GM19240 (cell line): ENCODE measurements around the gene PPM1F.

ENCODE experiments used
- DNase-seq: peaks from one replicate; pipeline ENCODE4 v3.0.0; 2011; ENCODE audit warnings: low spot score; ENCODE audit not compliant: insufficient read length

Gene PPM1F

DNA sequence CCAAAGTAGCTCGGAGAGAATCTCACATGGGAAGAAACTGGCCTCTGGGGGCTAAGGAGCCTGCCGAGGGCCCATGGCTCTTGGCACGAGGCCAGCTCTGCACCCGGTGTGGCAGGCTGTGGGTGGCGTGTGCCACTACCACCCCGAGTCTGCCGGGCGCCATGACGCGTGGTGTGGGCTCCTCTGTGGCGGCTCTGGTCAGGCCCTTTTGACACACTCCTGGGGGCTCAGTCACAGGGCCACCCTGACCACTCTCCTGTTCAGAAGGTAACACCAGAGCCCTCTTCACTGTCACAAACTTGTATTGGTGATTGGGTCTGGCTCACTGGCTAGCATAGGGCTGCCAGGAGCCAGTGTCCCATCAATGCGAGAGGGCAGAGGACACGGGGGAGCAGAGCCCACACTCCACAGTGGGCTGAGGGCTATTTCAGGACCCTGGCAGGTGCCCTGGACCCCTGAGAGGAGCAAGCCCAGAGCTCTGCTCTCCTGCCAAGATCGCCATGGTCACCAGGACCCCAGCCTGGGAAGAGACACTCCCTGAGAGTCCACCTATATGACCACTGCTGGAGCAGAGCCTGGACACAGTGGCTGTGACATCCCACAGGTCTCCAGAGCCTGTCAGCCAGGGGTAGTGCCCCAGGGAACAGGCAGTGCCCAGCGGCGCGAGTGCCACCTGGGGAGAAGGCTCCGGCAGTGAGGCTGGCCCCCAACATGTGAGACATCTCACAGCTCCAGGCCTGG is 8.6 kb upstream of the PPM1F start:
- DNase-seq, result no peak

DNA sequence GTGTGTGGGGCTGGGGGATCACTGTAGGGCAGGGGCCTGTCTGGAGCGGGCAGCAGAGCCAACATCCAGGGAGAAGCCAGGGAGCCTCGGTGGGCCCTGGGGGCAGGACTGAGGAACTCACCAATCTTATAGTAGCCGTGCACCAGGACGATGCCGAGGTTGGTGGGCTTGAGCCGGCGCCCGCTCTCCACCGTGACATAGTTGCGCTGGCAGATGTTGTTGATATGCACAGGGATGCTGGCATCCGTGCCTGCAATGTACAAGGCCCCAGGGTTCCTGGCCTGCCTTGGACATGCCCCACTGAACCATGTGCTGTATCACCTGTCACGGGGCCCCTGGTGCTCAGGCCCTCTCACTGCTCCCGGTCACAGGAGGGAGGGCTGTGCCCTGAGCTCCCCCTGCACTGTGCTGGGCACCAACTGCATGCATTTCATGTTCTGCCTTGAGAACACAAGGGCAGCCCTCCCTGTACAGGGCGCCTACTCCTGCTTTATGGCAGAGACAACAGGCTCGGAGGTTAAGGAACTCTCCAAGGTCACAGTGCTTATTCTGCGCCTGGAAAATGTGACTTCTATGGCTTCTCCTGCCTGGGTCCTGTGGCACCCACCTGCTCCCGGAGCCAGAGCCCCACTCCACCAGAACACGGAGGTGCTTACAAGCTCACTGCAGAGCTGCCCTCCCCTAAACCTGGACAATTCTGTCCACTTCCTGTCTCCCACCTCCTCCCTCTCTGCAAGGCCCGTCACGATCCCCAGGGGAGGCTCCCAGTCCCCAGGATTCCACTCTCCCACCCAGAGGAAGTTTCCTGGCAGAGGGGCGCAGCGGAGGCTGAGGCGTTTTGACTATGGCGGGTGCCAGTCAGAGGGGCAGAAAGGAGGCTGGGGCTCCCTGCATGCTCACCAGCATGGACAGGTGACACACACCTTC is 7.8 kb upstream of the PPM1F start:
- DNase-seq, result no peak

DNA sequence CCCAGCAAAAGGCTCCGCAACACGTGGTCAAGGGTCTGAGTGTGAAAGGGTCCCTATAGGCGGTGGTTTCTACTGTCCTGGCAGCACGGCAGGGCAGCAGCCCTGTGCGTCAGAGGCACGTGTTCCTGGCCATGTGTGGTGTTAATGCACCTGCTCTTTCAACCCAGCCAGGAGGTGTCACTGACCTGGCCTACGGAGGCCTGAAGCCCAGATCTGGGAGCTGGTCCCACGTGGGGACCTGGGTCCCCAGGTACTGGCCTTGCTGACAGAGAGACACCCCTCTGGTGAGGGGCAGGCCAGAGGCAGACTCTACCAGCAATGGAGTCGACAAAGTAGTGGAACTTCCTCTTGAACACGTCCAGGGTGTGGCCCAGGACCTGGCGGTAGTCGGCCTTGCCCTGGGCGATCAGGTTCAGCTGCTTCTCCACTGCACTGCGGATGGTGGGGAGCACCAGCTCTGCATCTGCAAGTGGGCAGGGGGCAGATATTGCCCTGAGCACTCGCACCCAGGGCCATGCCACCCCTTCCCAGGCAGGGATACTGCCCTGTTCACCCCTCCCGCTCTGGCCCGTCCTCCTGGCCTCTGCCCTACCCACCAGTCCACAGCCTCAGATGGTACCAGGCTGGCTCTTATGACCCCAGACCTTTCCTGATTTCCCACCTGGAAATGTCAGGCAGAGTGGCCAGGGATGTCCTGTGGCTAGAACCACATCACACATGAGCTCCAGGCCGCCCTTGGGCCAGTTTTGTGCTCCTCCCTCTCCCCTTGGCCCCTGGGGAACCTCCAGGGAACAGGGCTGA is 6.8 kb upstream of the PPM1F start:
- DNase-seq, result no peak

DNA sequence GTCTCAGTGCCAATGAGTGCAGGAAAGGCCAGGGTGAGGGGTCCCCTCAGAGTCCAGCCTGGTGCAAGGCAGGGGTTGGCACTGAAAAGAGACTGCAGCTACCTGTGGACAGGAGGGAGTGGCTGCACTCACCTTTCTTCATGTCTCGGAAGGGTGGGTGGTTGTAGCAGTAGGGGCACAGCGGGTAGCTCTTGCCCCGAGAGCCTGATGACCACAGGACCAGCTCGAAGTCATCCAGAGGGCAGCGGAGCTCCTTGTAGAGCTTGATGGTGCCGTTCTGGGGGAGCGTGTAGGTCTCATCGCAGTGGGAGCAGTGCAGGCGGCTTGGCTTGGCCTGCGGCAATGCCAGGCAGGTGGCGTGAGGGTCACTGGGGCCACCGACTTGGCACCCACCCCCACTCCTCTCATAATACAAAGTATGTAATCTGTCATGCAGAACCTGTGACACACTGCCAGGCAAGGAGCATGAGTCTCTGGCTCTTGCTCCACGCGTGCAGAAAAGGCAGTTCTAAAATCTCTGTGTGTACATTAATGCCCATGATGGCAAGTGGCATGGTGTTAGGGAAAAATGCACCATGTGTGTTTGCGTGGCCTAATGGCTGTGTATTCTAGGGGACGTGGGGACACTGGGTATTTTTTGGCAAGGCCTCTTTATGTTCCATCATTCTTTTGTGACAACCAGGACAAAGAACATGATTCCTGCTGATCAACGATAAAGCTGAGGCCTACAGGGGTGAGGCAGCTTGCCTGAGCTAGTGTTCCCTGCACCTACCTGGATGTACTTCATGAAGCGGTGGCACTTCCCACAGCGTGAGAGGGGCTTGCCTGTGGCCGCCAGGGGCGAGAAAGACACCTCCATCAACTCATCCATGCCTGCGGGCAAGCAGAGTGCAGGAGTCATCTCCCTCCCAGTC is 6.0 kb upstream of the PPM1F start:
- DNase-seq, result no peak

DNA sequence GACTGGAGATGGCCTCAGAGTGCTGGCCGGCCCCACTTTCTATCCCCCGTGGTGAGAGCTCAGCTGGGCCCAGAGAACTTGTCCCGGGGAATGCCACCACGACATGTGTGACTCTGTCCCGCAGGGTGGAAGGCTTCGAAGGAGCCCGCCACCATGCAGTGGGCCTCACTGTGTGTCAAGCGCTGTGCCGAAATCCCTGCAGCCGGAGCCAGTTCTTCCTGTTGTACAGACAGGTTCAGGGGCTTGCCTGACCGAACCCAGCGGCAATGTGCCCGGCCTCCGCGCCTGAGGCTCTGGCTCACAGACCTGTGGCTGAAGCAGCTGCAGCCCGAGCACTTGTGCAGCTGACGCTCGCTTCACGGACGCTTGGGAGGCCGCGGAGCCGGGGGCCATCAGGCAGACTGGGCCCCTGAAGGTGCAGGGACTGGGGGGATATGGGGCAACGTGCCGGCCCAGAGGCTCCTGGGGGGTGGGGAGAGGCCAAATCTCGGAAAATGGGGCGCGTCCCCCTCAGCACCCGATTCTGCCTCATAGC is 650 bp downstream of the PPM1F start:
- no peak for DNase-seq

DNA sequence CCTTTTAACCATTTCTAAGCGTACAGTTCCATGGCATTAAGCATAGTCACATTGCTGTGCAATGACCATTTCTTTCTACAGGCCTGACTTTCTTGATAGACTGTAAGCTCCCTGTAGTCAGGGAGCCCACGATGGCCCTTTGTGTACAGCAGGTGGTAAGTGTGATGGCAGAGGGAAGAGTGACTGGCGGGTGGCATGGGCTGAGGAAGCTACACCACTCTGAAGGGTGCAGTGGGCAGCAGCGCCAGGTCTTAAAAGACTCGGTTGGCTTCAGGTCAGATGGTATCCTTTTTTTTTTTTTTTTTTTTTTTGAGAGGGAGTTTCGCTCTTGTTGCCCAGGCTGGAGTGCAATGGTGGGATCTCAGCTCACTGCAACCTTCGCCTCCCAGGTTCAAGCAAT is 1.6 kb downstream of the PPM1F start:
- DNase-seq, result no peak

DNA sequence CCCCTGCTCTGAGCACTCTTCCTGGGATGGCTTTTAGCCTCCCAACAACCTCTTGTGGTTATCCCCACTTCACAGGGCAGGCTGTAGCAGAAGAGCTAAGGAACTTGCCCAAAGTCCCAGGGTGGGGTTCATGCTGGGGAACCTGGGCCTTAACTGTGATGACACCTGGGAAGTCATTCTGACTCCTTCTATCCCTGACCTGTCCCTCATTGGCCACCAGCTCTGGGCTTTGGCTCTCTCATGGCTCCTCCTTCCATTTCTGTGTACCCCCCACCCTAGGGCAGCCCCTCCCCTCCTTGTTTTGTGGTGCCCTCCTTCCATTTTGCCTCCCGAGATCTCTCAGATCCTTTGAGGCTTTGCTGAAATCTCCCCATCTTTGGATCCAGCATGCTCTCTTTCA is 2.7 kb downstream of the PPM1F start:
- no peak for DNase-seq

DNA sequence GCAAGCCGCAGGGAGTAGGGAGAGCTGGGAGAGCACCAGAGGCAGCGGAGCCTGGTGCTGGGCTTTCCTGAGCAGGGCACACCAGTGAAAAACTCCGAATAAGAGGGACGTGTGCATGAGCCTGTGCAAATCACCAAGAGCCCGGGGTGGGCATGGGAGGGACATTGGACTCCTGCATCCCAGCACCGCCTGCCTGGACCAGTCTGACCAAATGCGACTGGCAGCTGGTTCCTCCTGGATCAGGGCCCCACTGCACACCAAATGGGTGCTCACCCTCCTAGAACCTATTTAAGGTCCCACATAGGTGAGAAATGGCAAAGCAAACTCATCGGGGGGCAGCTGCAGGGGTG is 3.1 kb downstream of the PPM1F start:
- DNase-seq, result no peak

DNA sequence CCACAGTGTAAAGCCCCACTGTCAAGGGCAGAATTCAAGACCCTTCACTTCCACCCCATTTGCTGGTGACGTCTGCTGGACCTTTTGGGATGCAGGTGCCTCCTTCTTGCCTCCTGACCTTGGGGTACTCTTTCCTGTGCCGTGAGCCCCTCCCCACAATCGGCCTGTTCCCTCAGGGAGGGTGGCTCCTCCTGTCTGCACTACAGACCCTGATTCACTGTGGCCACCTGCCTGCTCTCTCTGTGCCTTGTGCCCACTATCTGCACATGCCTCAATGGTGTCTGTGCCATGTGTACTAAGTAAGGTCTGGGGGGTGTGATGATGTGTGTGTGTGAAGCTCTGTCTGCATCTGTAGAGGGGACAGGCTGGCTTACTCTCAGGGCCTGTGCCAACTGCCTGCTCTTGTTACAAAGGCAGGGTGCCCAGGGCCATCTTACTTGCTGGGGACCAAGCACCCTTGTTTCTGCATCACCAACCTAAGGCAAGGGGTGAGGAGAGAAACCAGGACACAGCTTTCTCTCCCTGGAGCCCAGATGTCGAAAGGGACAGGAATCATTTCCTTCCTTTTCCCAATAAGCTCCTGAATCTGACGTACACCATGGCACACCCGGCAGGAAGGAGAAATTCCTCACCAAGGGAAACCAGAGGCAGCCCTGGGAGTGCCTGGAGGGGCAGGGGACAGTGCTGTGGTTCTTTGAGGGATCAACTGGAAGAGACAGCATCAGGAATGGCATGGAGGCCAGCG is 3.7 kb downstream of the PPM1F start:
- DNase-seq, result no peak

DNA sequence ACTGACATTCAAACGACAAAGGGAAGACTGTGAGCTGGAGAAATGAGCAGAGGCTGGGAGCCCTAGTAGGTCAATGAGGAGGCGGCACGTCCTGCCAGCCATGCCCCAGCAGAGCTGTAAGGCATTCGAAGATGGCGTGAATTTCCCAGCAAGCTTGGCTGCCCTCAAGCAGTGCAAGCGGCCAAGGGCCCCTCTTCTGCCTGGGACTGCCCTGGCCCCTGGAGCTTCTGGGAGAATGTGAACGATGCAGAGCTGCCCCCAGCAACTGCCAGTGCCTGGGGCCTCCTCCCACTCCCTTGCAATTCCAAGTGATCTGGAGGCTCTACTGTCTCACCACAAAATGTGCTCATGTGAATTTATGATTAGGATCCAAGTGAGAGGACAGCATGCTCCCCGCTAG is 4.3 kb downstream of the PPM1F start:
- no peak for DNase-seq

DNA sequence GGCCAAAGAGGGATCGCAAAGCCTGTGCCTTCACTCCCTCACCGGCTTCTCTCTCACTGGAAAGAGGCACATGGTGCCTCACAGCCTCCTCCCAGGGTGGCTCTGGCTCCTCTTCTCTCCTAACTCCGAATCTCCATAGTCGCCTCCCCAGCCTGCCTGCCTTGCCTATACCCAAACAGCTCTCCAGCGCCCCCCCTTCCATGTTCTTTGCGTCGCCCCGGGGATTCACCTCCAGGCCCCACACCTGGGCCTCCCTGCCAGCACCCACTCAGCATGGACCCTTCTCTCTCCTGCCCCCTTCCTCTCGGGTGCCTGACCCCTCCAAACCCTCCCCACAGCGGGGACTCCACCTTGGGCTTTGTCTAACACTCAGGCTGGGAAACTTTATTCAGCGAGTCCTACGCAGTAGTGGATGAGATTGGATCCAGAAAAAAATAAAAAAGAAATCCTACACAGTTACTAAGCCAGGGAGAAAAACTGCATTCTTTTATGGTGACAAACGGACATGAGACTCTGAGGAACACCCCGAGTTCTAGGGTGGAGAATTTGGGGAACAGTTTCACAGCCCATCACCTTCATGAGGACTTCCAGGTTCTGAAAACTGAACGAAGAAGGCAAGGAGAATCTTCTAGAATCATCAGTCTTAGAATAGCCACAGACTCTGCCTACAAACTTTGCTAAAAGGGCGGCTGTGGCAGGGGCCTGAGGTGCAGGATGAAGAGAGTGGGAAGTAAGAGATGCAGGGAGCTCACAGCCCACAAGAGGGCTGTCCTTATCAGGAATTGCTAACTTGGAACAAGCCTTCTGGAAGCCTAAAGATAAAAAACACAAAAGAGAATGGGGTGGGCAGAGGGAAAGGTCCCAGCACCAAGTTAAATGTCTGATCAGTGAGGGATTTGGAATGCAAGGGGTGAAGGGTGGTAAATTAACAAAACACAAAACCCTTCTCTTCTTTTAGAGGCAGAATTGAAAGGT is 5.3 kb downstream of the PPM1F start:
- DNase-seq, result no peak

DNA sequence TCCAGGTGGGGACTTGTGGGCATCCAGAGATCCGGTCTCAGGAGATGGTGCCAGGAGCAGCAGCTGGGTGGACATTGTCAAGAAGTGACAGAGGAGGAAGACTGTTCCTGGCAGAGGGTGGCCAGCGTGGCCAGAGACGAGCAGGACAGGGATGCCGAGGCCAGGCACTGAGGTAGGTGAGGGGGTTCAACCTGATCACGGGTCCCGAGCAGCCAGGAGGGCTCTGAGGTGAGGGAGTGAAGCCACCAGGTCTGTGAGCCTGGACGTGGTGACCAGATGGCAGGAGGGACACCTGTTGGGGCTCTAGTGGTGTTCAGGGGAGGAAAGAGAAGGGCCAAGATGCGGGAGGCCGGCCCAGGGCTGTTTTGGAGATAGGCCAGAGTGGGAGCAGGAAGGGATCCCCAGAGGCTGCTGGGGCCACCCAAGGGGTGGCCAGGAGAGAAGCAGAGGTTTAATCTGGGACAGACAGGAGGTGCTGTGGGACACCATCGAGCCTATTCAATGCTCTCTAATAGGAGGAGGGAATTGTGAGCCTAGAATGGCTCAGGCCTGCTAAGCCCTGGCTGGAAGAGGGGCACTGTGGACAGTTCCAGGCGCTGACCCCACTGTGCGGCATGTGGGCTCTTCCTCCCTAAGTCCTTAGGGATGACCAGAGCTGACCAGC is 6.3 kb downstream of the PPM1F start:
- no peak for DNase-seq

DNA sequence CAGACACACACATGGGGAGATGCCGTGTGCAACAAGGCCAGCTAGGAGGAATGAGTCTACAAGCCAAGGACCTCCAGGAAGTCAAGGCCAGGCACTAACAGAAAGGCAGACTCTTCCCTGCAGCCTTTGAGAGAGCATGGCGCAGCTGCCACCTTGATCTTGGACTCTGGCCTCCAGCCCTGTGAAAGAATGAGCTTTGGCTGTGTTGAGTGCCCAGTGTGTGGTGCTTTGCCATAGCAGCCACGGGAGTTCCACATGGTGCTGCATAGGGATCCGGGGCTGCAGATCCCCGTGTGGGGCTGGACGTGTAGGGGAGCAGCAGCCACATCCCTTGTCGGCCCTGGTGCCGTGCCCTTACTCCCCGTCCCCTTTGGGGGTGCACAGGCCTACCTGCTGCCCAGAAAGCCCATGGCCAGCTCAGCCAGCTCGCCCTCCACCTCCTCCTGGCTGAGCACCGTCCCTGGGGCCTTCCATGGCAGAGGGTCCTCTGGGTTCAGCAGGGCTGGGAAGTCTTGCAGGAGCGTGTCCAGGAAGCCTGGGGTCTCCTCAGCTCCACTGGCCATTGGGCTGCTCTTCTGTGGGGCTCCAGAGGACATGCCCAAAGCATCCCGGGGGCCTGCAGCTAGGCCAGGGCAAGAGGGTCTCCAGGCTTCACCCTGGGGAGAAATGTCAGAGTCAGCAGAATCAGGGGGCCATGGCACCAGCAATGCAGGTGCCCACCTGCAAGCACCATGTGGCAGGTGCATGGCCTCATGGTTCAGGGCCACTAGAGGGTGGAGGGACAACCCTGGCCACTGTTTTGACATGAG is 7.0 kb downstream of the PPM1F start:
- no peak for DNase-seq

DNA sequence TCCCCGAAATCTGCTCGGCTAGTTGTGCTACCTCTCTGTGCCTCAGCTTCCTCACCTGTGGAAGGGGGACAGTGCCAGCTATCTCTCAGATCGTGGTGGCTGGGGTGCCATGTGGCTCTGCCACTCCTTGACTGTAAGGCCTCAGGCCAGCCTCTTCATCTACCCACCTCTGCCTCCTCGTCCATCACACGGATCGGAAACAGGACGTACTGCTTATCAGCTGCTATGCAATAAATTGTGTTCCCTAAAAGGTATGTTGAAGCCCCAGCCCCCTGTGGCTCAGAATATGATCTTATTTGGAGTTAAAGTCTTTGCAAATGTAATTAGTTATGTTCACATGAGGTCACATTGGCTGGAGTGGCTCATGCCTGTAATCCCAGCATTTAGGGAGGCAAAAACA is 7.8 kb downstream of the PPM1F start:
- DNase-seq, result no peak

DNA sequence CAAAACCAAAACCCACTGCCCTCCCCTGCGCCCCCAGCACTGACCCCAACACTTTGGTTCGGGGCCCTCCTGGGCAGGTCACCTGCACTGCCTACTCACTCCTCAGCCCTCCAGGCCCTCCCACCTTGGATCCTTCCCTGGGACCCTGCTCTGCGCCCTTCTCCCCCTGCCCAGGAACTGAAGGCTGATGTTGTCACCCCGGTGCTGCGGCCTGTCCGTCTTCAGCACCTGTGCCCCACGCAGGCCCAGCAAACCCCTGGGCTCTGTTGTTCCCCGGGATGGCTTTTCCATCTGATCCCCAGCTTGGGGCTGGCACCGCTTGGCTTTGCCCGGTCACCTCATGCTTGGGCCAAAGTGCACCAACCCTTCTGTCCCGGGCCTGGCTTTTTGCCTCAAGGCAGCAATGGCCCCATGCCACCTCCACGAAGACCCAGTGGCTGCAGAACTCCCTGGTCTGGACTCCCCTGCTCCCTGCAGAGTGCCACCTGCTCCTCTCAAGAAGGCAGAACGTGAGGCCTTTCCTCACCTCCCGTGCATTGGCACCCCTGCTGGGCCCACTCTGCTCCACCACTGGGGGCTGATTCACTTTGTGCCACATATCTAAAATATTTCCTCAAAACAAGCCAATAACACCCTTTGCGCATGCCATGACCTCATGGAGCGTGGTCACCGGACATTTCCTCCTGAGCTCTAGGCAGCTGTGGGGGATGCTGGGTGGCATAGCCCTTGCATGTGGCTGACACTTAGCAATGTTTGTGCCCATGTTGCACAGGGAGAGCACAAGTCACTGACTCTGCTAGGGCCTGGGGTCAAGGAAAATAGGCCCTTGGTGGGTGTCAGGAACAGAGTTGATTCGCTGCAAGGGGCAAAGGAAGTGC is 8.8 kb downstream of the PPM1F start:
- no peak for DNase-seq
